GM12865 (cell line): ENCODE data around the gene ZDHHC7.
"Not testable (repeated sequence)": the region's sequence is repeated elsewhere in the genome, so short reads cannot be mapped to it uniquely, and the experiment has no call there.

Experiments used
- DNase-seq: peaks from one replicate; pipeline ENCODE4 v3.0.0; 2010; ENCODE audit warnings: low read depth
- H3K4me3 ChIP-seq: 2 replicates; pipeline ENCODE4 v1.5.1; 2011; ENCODE audit warnings: mild to moderate bottlenecking, low read depth, low read length, control low read depth
- TF ChIP-seq, protein P1 (sequence below): IDR thresholded peaks from 2 replicates; pipeline ENCODE4 v1.5.1; 2011; ENCODE audit warnings: low read length, control low read depth, low read depth, inconsistent platforms; ENCODE audit not compliant: insufficient read depth; ENCODE audit errors: missing control alignments

The ZDHHC7 gene

DNA sequence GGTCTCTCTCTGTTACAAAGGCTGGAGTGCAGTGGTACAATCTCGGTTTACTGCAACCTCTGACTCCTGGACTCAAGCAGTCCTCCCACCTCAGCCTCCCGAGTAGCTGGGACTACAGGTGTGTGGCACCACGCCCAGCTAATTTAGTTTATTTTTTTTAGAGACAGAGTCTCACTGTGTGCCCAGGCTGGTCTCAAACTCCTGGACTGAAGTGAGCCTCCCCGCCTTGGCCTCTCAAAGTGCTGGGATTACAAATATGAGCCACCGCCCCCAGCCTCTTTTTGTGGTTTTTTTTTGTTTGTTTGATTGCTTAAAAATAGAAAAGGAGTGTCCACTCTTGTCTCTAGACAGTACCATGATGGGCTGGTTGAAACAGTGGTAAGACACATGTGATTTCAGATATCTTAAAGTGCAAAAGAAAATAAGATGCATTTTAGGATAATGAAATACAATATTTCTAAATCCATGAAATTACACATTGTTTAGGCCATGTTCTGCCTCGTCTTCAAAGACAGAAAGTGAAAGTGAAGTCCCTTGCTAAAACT, 43.7 kb upstream of the ZDHHC7 start:
- TF ChIP-seq, protein P1, sequence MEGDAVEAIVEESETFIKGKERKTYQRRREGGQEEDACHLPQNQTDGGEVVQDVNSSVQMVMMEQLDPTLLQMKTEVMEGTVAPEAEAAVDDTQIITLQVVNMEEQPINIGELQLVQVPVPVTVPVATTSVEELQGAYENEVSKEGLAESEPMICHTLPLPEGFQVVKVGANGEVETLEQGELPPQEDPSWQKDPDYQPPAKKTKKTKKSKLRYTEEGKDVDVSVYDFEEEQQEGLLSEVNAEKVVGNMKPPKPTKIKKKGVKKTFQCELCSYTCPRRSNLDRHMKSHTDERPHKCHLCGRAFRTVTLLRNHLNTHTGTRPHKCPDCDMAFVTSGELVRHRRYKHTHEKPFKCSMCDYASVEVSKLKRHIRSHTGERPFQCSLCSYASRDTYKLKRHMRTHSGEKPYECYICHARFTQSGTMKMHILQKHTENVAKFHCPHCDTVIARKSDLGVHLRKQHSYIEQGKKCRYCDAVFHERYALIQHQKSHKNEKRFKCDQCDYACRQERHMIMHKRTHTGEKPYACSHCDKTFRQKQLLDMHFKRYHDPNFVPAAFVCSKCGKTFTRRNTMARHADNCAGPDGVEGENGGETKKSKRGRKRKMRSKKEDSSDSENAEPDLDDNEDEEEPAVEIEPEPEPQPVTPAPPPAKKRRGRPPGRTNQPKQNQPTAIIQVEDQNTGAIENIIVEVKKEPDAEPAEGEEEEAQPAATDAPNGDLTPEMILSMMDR: no peak
- peak overlapping the region; percentile 41 for H3K4me3 ChIP-seq
- no peak for DNase-seq

GRCh38 chr16:85054321-85054720, 43.0 kb upstream of the ZDHHC7 start:
- not testable (repeated sequence) for DNase-seq, H3K4me3 ChIP-seq

GRCh38 chr16:85052536-85052935, 41.2 kb upstream of the ZDHHC7 start:
- DNase-seq: no peak
- H3K4me3 ChIP-seq: no peak overlapping the region
- TF ChIP-seq, protein P1: no peak

GRCh38 chr16:85051683-85052082, 40.3 kb upstream of the ZDHHC7 start:
- no peak overlapping the region for H3K4me3 ChIP-seq
- TF ChIP-seq, protein P1: no peak
- no peak for DNase-seq

DNA sequence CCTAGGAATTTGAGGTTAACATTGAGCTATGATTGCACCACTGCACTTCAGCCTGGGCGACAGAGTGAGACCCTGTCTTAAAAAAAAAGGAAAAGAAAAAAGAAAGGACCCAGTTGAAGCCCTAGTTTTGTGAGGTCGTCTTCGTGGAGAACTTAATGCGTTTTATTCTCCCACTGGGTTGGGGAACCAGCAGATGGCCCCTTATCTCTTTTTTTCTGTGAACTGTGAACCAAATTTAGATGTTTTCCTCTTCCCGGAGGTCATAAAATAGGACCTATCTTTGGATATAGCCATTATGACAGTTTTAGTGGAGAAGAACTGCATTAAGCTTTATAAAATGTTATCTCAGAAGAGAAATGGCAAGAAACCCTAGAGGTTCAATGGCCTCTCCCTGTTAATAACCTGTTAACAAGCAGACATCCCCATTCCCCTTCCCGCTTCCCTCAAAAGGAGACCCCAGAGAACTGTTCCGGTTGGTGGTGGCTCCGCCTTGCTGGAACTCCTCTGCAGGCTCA, 39.8 kb upstream of the ZDHHC7 start:
- no peak overlapping the region for H3K4me3 ChIP-seq
- TF ChIP-seq, protein P1: no peak
- DNase-seq: no peak

- TF ChIP-seq, protein P1: no peak
- H3K4me3 ChIP-seq: no peak overlapping the region
- no peak for DNase-seq
Measured at GRCh38 chr16:85049706-85050305, 38.5 kb upstream of the ZDHHC7 start.

DNA sequence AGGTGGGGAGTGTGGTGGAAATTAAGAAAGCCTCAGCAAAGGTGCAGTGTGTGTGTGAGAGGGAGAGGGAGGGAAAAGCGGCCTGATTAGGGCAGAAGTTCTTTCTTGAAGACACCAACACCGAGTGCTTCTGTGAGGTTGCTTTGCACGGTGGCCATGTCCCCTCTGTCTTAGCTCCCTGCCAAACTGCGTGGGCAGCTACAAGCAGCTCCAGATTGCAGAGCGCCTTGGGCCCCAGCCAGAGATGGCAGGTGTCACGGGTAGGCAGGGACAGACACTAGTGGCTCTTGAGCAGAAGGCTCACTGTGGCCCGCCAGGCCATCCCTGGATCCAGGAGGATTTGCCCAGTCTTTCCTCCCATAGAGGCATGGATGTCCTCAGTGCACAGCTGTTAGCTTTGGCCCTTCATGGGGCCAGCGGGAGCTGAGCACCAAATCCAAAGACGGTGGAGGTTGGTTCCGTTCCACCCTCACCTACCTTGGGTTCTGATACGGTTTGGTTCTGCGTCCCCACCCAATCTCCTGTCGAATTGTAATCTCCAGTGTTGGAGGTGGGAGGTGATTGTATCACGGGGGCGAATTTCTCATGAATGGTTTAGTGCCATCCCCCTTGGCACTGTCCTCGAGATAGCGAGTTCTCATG, 37.7 kb upstream of the ZDHHC7 start:
- H3K4me3 ChIP-seq: no peak overlapping the region
- TF ChIP-seq, protein P1: no peak
- DNase-seq: no peak
